Choroid plexus epithelial cell (primary cell): ENCODE measurements around the gene PCMT1.
"Not testable (repeated sequence)": the region's sequence is repeated elsewhere in the genome, so short reads cannot be mapped to it uniquely, and the experiment has no call there.

Experiments
- DNase-seq: peaks from one replicate; pipeline ENCODE4 v3.0.0-alpha.2; 2010; ENCODE audit warnings: low read depth
- H3K4me3 ChIP-seq: 2 replicates; pipeline ENCODE4 v1.5.1; 2011; ENCODE audit warnings: low read depth, mild to moderate bottlenecking, control low read depth, low read length, moderate library complexity
- TF ChIP-seq, protein P1 (sequence below): conservative IDR thresholded peaks from 2 replicates; pipeline ENCODE4 v1.5.1; 2011; ENCODE audit warnings: low read depth, mild to moderate bottlenecking, control low read depth, inconsistent platforms, low read length, moderate library complexity

Gene PCMT1

DNA sequence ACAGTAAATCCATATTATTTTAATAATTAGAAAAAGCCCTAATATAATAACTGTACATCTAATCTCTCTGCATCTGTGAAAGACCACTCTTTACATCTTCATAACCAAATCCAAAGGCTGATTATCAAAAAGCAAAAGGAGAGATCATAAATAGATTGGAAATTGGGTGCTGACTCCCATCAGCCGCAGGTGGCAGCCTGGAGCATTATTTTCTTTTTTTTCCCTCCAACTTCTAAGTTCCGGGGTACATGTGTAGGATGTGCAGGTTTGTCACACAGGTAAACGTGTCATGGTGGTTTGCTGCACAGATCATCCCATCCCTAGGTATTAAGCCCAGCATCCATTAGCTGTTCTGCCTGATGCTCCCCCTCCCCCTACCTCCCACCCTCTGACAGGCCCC lies 84.1 kb downstream of the PCMT1 start:
- TF ChIP-seq, protein P1, sequence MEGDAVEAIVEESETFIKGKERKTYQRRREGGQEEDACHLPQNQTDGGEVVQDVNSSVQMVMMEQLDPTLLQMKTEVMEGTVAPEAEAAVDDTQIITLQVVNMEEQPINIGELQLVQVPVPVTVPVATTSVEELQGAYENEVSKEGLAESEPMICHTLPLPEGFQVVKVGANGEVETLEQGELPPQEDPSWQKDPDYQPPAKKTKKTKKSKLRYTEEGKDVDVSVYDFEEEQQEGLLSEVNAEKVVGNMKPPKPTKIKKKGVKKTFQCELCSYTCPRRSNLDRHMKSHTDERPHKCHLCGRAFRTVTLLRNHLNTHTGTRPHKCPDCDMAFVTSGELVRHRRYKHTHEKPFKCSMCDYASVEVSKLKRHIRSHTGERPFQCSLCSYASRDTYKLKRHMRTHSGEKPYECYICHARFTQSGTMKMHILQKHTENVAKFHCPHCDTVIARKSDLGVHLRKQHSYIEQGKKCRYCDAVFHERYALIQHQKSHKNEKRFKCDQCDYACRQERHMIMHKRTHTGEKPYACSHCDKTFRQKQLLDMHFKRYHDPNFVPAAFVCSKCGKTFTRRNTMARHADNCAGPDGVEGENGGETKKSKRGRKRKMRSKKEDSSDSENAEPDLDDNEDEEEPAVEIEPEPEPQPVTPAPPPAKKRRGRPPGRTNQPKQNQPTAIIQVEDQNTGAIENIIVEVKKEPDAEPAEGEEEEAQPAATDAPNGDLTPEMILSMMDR, result no peak
- no peak for DNase-seq
- no peak overlapping the region for H3K4me3 ChIP-seq

DNA sequence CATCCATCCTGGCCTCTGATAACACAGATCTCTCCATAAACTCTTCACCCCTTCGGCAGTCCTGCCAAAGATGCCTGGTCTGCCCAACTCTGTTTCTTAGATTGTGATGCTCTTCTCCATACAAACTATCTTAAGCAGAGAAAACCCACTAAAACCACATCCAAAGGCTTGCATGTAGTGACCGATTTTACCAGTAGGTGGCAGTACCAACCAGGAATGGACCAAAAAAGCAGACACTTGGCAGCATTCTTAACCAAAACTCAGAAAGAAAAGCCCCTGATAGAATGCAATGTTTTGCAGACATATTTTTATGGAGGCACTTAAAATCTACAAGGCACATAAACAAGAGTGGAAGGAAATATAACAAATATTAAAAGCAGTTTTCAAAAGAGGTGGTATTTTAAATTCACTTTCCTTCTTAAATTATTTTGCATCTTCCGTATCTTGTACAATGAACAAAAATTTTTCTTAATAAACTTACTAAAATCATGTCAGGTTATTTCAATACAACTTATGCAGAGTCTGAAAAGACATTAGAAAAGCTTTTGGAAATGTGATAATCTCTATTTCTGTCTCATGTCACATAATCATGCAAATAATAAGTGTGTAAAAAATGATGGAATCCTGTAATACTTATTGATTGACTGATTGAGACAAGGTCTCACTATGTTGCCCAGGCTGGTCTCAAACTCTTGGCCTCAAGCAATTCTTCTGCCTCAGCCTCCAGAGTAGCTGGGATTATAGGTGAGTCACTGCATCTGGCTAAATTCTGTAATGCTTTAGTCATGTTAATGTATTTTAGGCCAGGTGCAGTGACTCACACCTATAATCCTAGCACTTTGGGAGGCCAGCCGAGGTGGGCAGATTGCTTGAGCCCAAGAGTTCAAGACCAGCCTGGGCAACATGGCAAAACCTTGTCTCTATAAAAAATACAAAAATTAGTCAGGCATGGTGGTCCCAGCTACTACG lies 85.3 kb downstream of the PCMT1 start:
- DNase-seq, result peak; percentile 84
- no peak overlapping the region for H3K4me3 ChIP-seq
- TF ChIP-seq, protein P1, result peak; percentile 91

DNA sequence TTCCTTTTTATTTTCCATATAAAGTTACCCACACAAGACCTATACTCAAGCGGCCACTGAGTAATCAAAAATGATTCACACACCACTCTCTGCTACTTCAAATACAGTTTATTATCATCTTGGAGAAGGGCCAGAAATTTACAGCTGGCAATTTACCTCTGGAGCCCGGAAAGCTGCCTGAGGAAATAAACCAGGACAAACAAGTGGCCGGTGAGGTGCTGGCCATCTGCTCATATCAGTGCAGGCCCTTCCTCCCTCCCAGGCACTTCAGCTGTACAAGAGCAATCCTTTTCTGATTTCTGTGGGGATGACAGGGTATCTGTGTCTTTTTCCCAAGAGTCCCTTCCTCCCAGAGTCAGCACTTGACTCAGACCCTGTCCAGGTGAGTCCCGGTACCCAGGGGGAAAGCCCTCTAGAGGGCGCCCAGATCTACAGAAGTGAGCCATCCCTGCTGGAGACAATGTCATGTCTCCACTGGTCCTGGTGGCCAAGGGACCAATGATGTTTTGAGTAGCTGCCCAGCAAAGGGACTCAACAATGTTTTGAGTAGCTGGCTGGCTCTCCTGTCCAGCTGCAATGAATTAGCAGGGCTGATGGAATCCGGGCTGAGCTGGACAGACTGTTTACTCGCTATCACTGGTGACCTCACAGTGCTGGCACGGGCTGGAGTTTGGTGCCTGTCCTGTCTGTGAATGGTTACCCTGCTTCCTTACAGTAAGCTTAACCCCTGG lies 91.0 kb downstream of the PCMT1 start:
- DNase-seq, result peak; percentile 55
- TF ChIP-seq, protein P1, result peak; percentile 83
- no peak overlapping the region for H3K4me3 ChIP-seq

DNA sequence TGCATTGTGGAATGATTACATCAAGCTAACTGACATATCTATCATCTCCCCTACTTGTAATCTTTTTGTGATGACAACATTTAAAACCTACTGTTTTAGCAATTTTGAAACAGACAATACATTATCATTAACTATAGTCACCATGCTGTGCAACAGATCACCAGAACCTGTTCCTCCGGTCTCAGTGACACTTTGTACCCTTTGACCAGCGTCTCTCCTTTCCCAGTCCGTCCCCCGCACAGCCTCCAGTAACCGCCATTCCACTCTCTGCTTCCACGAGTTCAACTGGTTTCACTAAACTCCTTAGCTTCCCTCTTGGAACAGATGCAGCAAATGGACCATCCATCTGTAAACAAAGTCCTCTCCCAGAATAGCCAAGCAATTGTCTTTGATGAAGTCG lies 92.8 kb downstream of the PCMT1 start:
- no peak overlapping the region for H3K4me3 ChIP-seq

DNA sequence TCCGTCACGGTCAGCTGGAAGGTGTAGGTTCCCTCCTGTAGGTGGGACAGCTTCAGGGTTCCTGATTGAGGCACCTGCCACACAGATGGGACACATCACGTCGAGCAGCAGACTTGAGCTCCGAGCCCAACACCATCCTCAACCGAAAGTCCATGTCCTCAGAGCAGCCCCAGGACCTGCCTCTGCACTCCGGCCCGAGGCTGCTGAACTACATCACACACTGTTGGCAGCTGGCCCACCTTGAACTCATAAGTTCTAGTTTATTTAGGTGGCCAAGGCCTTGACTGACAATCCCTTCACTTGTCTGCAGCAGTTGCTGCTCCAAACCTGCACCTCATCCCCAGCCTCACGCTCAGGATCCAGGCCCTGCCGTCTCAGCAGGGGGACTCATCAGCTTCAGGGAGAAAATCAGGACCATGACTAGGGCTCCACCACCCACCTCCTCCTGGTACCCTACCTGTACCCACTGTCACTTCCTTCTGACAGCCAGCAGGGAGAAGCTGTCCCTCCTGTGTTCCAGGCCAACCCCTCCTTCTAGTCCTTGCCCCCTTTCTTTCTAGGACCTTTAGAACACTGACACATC lies 93.6 kb downstream of the PCMT1 start:
- TF ChIP-seq, protein P1, result no peak
- DNase-seq, result peak; percentile 29
- no peak overlapping the region for H3K4me3 ChIP-seq

More for the DNA sequence above, 92.8 kb downstream of the PCMT1 start:
- DNase-seq, result no peak
- TF ChIP-seq, protein P1, result no peak

DNA sequence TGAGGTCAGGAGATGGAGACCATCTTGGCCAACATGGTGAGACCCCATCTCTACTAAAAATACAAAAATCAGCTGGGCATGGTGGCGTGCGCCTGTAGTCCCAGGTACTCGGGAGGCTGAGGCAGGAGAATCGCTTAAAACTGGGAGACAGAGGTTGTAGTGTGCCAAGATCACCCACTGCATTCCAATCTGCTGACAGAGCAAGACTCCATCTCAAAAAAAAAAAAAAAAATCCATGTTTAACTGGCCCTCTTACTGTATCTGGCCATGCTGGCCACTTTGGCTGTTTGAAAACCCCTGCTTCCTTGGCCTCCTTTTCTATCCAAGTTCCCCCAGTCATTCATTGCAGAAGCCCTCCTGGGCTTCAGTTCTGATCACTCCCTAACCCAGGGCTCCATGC lies 94.5 kb downstream of the PCMT1 start:
- DNase-seq, result peak; percentile 64
- not testable (repeated sequence) for H3K4me3 ChIP-seq

DNA sequence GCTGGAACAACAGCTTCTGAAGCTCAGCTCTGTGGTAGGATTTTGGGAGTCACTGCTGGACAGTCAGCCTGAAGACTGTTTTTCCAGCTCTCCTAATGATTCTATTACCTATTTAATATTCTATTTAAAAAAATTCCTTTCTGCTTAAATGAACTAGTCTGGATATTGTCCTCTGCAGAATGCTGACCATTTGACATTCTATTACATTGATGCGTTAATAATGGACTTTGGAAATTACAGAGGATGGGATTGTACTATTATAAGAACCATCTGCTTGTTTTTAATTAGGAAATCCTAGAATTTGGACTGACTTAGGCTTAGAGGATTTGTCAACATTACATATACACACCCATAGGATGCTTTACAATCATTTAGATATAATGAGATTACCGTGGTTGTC lies 94.9 kb downstream of the PCMT1 start:
- TF ChIP-seq, protein P1, result no peak
- no peak overlapping the region for H3K4me3 ChIP-seq
- DNase-seq, result no peak
